ENCODE results near the gene PRUNE1. TPM values are rescaled to one million over a fixed set of nuclear protein-coding genes. Genes with fewer than 3 reads are reported as not detected.

PRUNE1 gene
- polyA plus RNA-seq, 1 donor from 2014 or later: 32.2 TPM

GRCh38 chr1:150973258-150973835, 34.9 kb upstream of the PRUNE1 start:
- Histone ChIP-seq H3K27ac (ENCODE audit: low read length) (peak overlapping the region; percentile 73), H3K79me2 (replicated peaks; ENCODE audit: insufficient read depth, low read length) (peaks cover 53% of the 10 kb centered on the region)

More at GRCh38 chr1:150973258-150973835, 34.9 kb upstream of the PRUNE1 start:
- Histone ChIP-seq H3K4me3 (ENCODE audit: low read length) (peak overlapping the region; percentile 94), H3K9me2 (ENCODE audit: insufficient read depth, low read length) (no peaks in the 10 kb centered on the region), H3K9ac (ENCODE audit: low read length) (peak overlapping the region; percentile 90), H3F3A (ENCODE audit: insufficient read depth, low read length, poor library complexity, severe bottlenecking) (no peaks in the 10 kb centered on the region), H3K9me3 (ENCODE audit: low read length) (no peaks in the 10 kb centered on the region), H3K27me3 (ENCODE audit: insufficient read depth, low read depth, low read length) (no peaks in the 10 kb centered on the region), H3K4me2 (ENCODE audit: low read length) (peak overlapping the region; percentile 41), H3K36me3 (ENCODE audit: insufficient read depth, low read length) (no peaks in the 10 kb centered on the region), H4K20me1 (ENCODE audit: insufficient read depth) (no peaks in the 10 kb centered on the region), H2AFZ (ENCODE audit: low read depth, low read length) (peak overlapping the region; percentile 65)
- no peak for TF ChIP-seq MXI1 (conservative IDR thresholded peaks at IDR 0.05; ENCODE audit: poor library complexity, severe bottlenecking)
- TF ChIP-seq REST (IDR thresholded peaks at IDR 0.05; ENCODE audit: borderline replicate concordance): no peak
- no peak for TF ChIP-seq POLR2AphosphoS5 (IDR thresholded peaks at IDR 0.05)
- no peak for TF ChIP-seq CTCF (IDR thresholded peaks at IDR 0.05; ENCODE audit: poor library complexity, severe bottlenecking)
- TF ChIP-seq RAD21 (conservative IDR thresholded peaks at IDR 0.05): no peak
- TF ChIP-seq EZH2 (IDR thresholded peaks at IDR 0.05; ENCODE audit: borderline replicate concordance, insufficient read depth, low read length, poor library complexity, severe bottlenecking): no peak
- no peak for TF ChIP-seq EP300 (conservative IDR thresholded peaks at IDR 0.05; ENCODE audit: poor library complexity, severe bottlenecking)
- TF ChIP-seq TAF1 (IDR thresholded peaks at IDR 0.05; ENCODE audit: low read depth): no peak
- no peak for TF ChIP-seq SMC3 (conservative IDR thresholded peaks at IDR 0.05; ENCODE audit: poor library complexity)

Measured in neural cell (in vitro differentiated cells).